Mesodermal cell (in vitro differentiated cells): ENCODE data around the gene SOX6.

Experiments used
- H3K27ac ChIP-seq: 2 replicates; pipeline ENCODE4 v1.7.0; 2013; ENCODE audit warnings: mild to moderate bottlenecking, low read depth, low read length, moderate library complexity; ENCODE audit not compliant: severe bottlenecking
- H3K36me3 ChIP-seq: 2 replicates; pipeline ENCODE4 v1.7.1; 2013; ENCODE audit warnings: mild to moderate bottlenecking, low read length, moderate library complexity; ENCODE audit not compliant: control insufficient read depth, insufficient read depth
- H3K4me1 ChIP-seq: one replicate; pipeline ENCODE4 v1.7.1; 2013; ENCODE audit warnings: mild to moderate bottlenecking, low read length; ENCODE audit not compliant: insufficient read depth, control insufficient read depth, poor library complexity, severe bottlenecking
- H3K4me3 ChIP-seq: 2 replicates; pipeline ENCODE4 v1.7.0; 2013; ENCODE audit warnings: low read length, control low read depth, mild to moderate bottlenecking; ENCODE audit not compliant: insufficient read depth, poor library complexity, severe bottlenecking; ENCODE audit errors: extremely low read depth
- H3K9me3 ChIP-seq: 2 replicates; pipeline ENCODE4 v1.7.1; 2013; ENCODE audit warnings: mild to moderate bottlenecking, low read length, moderate library complexity; ENCODE audit not compliant: control insufficient read depth
- WGBS, 2 experiments: methylation state at CpG; one replicate each; pipeline ENCODE4 v1.1.5; 2013; ENCODE audit warnings: missing lambda C conversion rate in 2 of 2; ENCODE audit not compliant: insufficient coverage in 2 of 2; 5-methylcytosine and 5-hydroxymethylcytosine counted together

The SOX6 gene

GRCh38 chr11:16364254-16364653 lies 7.9 kb upstream of the SOX6 start:
- H3K4me3 ChIP-seq: no peak overlapping the region
- no peaks in the 10 kb centered on the region for H3K36me3 ChIP-seq
- no peaks in the 10 kb centered on the region for H3K9me3 ChIP-seq
- no peaks in the 10 kb centered on the region for H3K4me1 ChIP-seq
- H3K27ac ChIP-seq: no peak overlapping the region

GRCh38 chr11:16363706-16364105 lies 7.4 kb upstream of the SOX6 start:
- H3K27ac ChIP-seq: no peak overlapping the region
- no peaks in the 10 kb centered on the region for H3K36me3 ChIP-seq
- H3K4me3 ChIP-seq: no peak overlapping the region
- no peaks in the 10 kb centered on the region for H3K9me3 ChIP-seq
- 67 to 100% methylated on average over 1 of the region's 3 CpGs for WGBS, 2 experiments
- H3K4me1 ChIP-seq: no peaks in the 10 kb centered on the region

- Histone ChIP-seq H3K4me3 (no peak overlapping the region), H3K36me3 (no peaks in the 10 kb centered on the region), H3K4me1 (no peaks in the 10 kb centered on the region), H3K9me3 (no peaks in the 10 kb centered on the region), H3K27ac (no peak overlapping the region)
- no CpG with 5 or more reads among the region's 1 CpG for WGBS, 2 experiments
Measured at GRCh38 chr11:16361108-16361865, 4.9 kb upstream of the SOX6 start.

GRCh38 chr11:16359369-16359768 lies 3.0 kb upstream of the SOX6 start:
- Histone ChIP-seq H3K4me1 (no peaks in the 10 kb centered on the region), H3K9me3 (no peaks in the 10 kb centered on the region), H3K36me3 (no peaks in the 10 kb centered on the region), H3K27ac (no peak overlapping the region), H3K4me3 (no peak overlapping the region)
- no CpG with 5 or more reads among the region's 4 CpGs for WGBS, 2 experiments

- no peaks in the 10 kb centered on the region for H3K36me3 ChIP-seq
- no peak overlapping the region for H3K4me3 ChIP-seq
- no peaks in the 10 kb centered on the region for H3K4me1 ChIP-seq
- no peaks in the 10 kb centered on the region for H3K9me3 ChIP-seq
- no peak overlapping the region for H3K27ac ChIP-seq
Measured at GRCh38 chr11:16358726-16359125, 2.4 kb upstream of the SOX6 start.

- Histone ChIP-seq H3K27ac (no peak overlapping the region), H3K4me3 (no peak overlapping the region), H3K9me3 (no peaks in the 10 kb centered on the region), H3K4me1 (no peaks in the 10 kb centered on the region), H3K36me3 (no peaks in the 10 kb centered on the region)
- WGBS, 2 experiments: 80% methylated on average over 1 of the region's 2 CpGs; no CpG with 5 or more reads in 1 of the 2 experiments
Measured at GRCh38 chr11:16357775-16358174, 1.4 kb upstream of the SOX6 start.

GRCh38 chr11:16356761-16357393 lies 531 bp upstream of the SOX6 start:
- H3K4me3 ChIP-seq: no peak overlapping the region
- 100% methylated on average over 2 to 3 of the region's 3 CpGs for WGBS, 2 experiments
- peak overlapping the region; percentile 82 for H3K27ac ChIP-seq
- no peaks in the 10 kb centered on the region for H3K4me1 ChIP-seq
- no peaks in the 10 kb centered on the region for H3K36me3 ChIP-seq
- no peaks in the 10 kb centered on the region for H3K9me3 ChIP-seq

GRCh38 chr11:16352707-16353106 lies 3.6 kb downstream of the SOX6 start:
- Histone ChIP-seq H3K27ac (no peak overlapping the region), H3K4me1 (no peaks in the 10 kb centered on the region), H3K36me3 (no peaks in the 10 kb centered on the region), H3K9me3 (no peaks in the 10 kb centered on the region), H3K4me3 (no peak overlapping the region)

- no peaks in the 10 kb centered on the region for H3K4me1 ChIP-seq
- WGBS, 2 experiments: 93 to 100% methylated on average over 2 of the region's 5 CpGs
- no peak overlapping the region for H3K27ac ChIP-seq
- no peaks in the 10 kb centered on the region for H3K9me3 ChIP-seq
- H3K4me3 ChIP-seq: no peak overlapping the region
- no peaks in the 10 kb centered on the region for H3K36me3 ChIP-seq
Measured at GRCh38 chr11:16350125-16350524, 6.2 kb downstream of the SOX6 start.

- no peak overlapping the region for H3K27ac ChIP-seq
- H3K4me3 ChIP-seq: no peak overlapping the region
Measured at GRCh38 chr11:16347928-16348685, 8.2 kb downstream of the SOX6 start.

GRCh38 chr11:16346975-16347374 lies 9.4 kb downstream of the SOX6 start:
- 60% methylated on average over 1 of the region's 1 CpG; no CpG with 5 or more reads in 1 of the 2 experiments for WGBS, 2 experiments
- Histone ChIP-seq H3K36me3 (no peaks in the 10 kb centered on the region), H3K9me3 (no peaks in the 10 kb centered on the region), H3K27ac (no peak overlapping the region), H3K4me3 (no peak overlapping the region), H3K4me1 (no peaks in the 10 kb centered on the region)

More at GRCh38 chr11:16347928-16348685, 8.2 kb downstream of the SOX6 start:
- no peaks in the 10 kb centered on the region for H3K36me3 ChIP-seq
- H3K9me3 ChIP-seq: no peaks in the 10 kb centered on the region
- no peaks in the 10 kb centered on the region for H3K4me1 ChIP-seq
